ENCODE results near the gene CHAD. TPM values are rescaled to one million over a fixed set of nuclear protein-coding genes. Genes with fewer than 3 reads are reported as not detected.

Gene CHAD
- total RNA-seq, 1 experiment from 2014 or later = not detected

GRCh38 chr17:50458270-50458669 is 10.4 kb downstream of the CHAD start:
- no TSS peak for BruUV-seq (replicated peaks)
- H3K9me3 ChIP-seq (ENCODE audit: control insufficient read depth, insufficient read depth, low read depth, low read length) = no peaks in the 10 kb centered on the region
- H3K27ac ChIP-seq (ENCODE audit: low read length) = no peak overlapping the region
- DNase-seq (ENCODE audit: low read depth, low spot score) (no peak), ATAC-seq (no peak)
- ChIA-PET POLR2A (no interaction called here), CTCF (interaction anchor here (0.5 to 0.6 kb wide), 2 partner anchors 20 to 184 kb away, joined by 3 to 12 read pairs; partner anchors contain the start of gene TMEM92)
- in situ Hi-C loops (cut with HindIII; ENCODE audit: low pct_unique_long_range_greater_than_20kb, low sequenced_read_pairs) = no loop called here
- no peaks in the 10 kb centered on the region for H3K36me3 ChIP-seq (ENCODE audit: control insufficient read depth, insufficient read depth, low read length)
- intact Hi-C loops (cut with micrococcal nuclease; ENCODE audit: unreplicated experiment) = no loop called here
- TF ChIP-seq POLR2AphosphoS5 (IDR thresholded peaks at IDR 0.05; ENCODE audit: low read depth, low read length) (no peak), REST (IDR thresholded peaks at IDR 0.05; ENCODE audit: insufficient read depth in 1 of 2, low read depth in 2 of 2, low read length in 1 of 2) (no peak), CTCF (IDR thresholded peaks at IDR 0.05) (no peak), TCF7L2 (IDR thresholded peaks at IDR 0.05; ENCODE audit: low read depth, low read length) (no peak), SIN3A (IDR thresholded peaks at IDR 0.05; ENCODE audit: borderline replicate concordance, insufficient read depth, low read depth, low read length) (no peak)
- H3K4me1 ChIP-seq (ENCODE audit: control insufficient read depth, insufficient read depth, low read length) = no peaks in the 10 kb centered on the region
- no peaks in the 10 kb centered on the region for H3K27me3 ChIP-seq (ENCODE audit: control insufficient read depth, insufficient read depth, low read length)
- no peak overlapping the region for H3K4me3 ChIP-seq (ENCODE audit: low read depth in 2 of 2, low read length in 2 of 2)

GRCh38 chr17:50457621-50458020 is 11.1 kb downstream of the CHAD start:
- intact Hi-C loops (cut with micrococcal nuclease; ENCODE audit: unreplicated experiment) = no loop called here
- ChIA-PET CTCF (interaction anchor here (0.6 kb wide), 2 partner anchors 31 to 183 kb away, joined by 3 read pairs; partner anchors contain the start of genes ACSF2 and TMEM92), POLR2A (interaction anchor here (0.6 kb wide), 1 partner anchor 153 kb away, joined by 3 read pairs; no protein-coding TSS in a partner anchor)
- no peaks in the 10 kb centered on the region for H3K9me3 ChIP-seq (ENCODE audit: control insufficient read depth, insufficient read depth, low read depth, low read length)
- BruUV-seq (replicated peaks) = no TSS peak
- no peak overlapping the region for H3K4me3 ChIP-seq (ENCODE audit: low read depth in 2 of 2, low read length in 2 of 2)
- no peak overlapping the region for H3K27ac ChIP-seq (ENCODE audit: low read length)
- ATAC-seq = no peak
- H3K4me1 ChIP-seq (ENCODE audit: control insufficient read depth, insufficient read depth, low read length) = no peaks in the 10 kb centered on the region
- H3K36me3 ChIP-seq (ENCODE audit: control insufficient read depth, insufficient read depth, low read length) = no peaks in the 10 kb centered on the region
- TF ChIP-seq TCF7L2 (IDR thresholded peaks at IDR 0.05; ENCODE audit: low read depth, low read length) (no peak), SIN3A (IDR thresholded peaks at IDR 0.05; ENCODE audit: borderline replicate concordance, insufficient read depth, low read depth, low read length) (no peak), REST (IDR thresholded peaks at IDR 0.05; ENCODE audit: insufficient read depth in 1 of 2, low read depth in 2 of 2, low read length in 1 of 2) (no peak), POLR2AphosphoS5 (IDR thresholded peaks at IDR 0.05; ENCODE audit: low read depth, low read length) (no peak), CTCF (IDR thresholded peaks at IDR 0.05) (no peak)
- no peaks in the 10 kb centered on the region for H3K27me3 ChIP-seq (ENCODE audit: control insufficient read depth, insufficient read depth, low read length)
- no peak for DNase-seq (ENCODE audit: low read depth, low spot score)
- in situ Hi-C loops (cut with HindIII; ENCODE audit: low pct_unique_long_range_greater_than_20kb, low sequenced_read_pairs) = no loop called here

All from Panc1 (cell line).